Tibial nerve (tissue), 4 donors: ENCODE measurements around the gene SIRPD. TPM values are rescaled to one million over a fixed set of nuclear protein-coding genes. Genes with fewer than 3 reads are reported as not detected.

Experiments
- DNase-seq, 2 donors: peaks; one replicate each; pipeline ENCODE4 v3.0.0-alpha.2; 2019; ENCODE audit warnings: low spot score in 2 of 2
- H3K27ac ChIP-seq, 4 donors: fragments of 200-600 bp; sonication (generic) in 3 of 4; one replicate each; pipeline ENCODE4 v1.5.1; 2017 to 2019; ENCODE audit warnings: mild to moderate bottlenecking in 1 of 4
- H3K27me3 ChIP-seq, 2 donors: fragments of 200-600 bp; sonication (generic) in 1 of 2; one replicate each; pipeline versions ENCODE4 v1.5.1 to v1.6.0; 2017 to 2019
- H3K36me3 ChIP-seq, 3 donors: fragments of 200-600 bp; sonication (generic); one replicate each; pipeline ENCODE4 v1.5.1; 2018 to 2019
- H3K4me1 ChIP-seq, 4 donors: fragments of 200-600 bp; sonication (generic) in 3 of 4; one replicate each; pipeline ENCODE4 v1.5.1; 2017 to 2019
- H3K4me3 ChIP-seq, 4 donors: fragments of 200-600 bp; sonication (generic) in 3 of 4; one replicate each; pipeline ENCODE4 v1.5.1; 2017 to 2019; ENCODE audit warnings: mild to moderate bottlenecking in 1 of 4, moderate library complexity in 1 of 4
- H3K9me3 ChIP-seq, 4 donors: fragments of 200-600 bp; sonication (generic) in 3 of 4; one replicate each; pipeline ENCODE4 v1.5.1; 2017 to 2019
- CTCF ChIP-seq, 5 experiments: fragments of 200-600 bp in 3 of 5; fragments of 450-650 bp in 2 of 5; sonication (generic) in 3 of 5; IDR thresholded peaks; one replicate each; pipeline ENCODE4 v1.5.1; 2016 to 2019; ENCODE audit warnings: antibody characterized with exemption in 5 of 5, mild to moderate bottlenecking in 3 of 5, moderate library complexity in 2 of 5
- EP300 ChIP-seq, 2 donors: sonication (generic); formaldehyde crosslinking; IDR thresholded peaks; one replicate each; pipeline ENCODE4 v1.6.1; 2017; ENCODE audit warnings: antibody characterized with exemption in 2 of 2, mild to moderate bottlenecking in 1 of 2
- POLR2A ChIP-seq, 2 donors: fragments of 450-650 bp; IDR thresholded peaks; one replicate each; pipeline ENCODE4 v1.6.1; 2017; ENCODE audit warnings: antibody characterized with exemption in 2 of 2, mild to moderate bottlenecking in 2 of 2, moderate library complexity in 2 of 2
- WGBS, 2 donors: methylation state at CpG; one replicate each; pipeline ENCODE4 v1.1.5; 2018; 5-methylcytosine and 5-hydroxymethylcytosine counted together
- total RNA-seq, 4 donors: library from RNA; depleted of rRNA; stranded (reverse); fragments of >200 nt; gene quantifications; one replicate each; pipeline ENCODE4 v1.1.0, GENCODE V29; 2016

SIRPD gene
- total RNA-seq, 4 donors from 2014 or later: not detected

GRCh38 chr20:1527923-1528322 is 29.6 kb downstream of the SIRPD start:
- no peak for DNase-seq
- TF ChIP-seq CTCF (IDR thresholded peaks at IDR 0.05): no peak
- TF ChIP-seq POLR2A (IDR thresholded peaks at IDR 0.05): no peak
- TF ChIP-seq EP300 (IDR thresholded peaks at IDR 0.05): no peak
- H3K9me3 ChIP-seq: no peaks in the 10 kb centered on the region
- no peaks in the 10 kb centered on the region for H3K4me1 ChIP-seq
- no peak overlapping the region for H3K4me3 ChIP-seq
- H3K36me3 ChIP-seq: no peaks in the 10 kb centered on the region
- H3K27me3 ChIP-seq: no peaks in the 10 kb centered on the region
- no peak overlapping the region for H3K27ac ChIP-seq

GRCh38 chr20:1526896-1527295 is 30.6 kb downstream of the SIRPD start:
- no peak overlapping the region for H3K4me3 ChIP-seq
- no peak for TF ChIP-seq CTCF (IDR thresholded peaks at IDR 0.05)
- no peak for TF ChIP-seq POLR2A (IDR thresholded peaks at IDR 0.05)
- TF ChIP-seq EP300 (IDR thresholded peaks at IDR 0.05): no peak
- no peak overlapping the region for H3K27ac ChIP-seq
- H3K9me3 ChIP-seq: no peaks in the 10 kb centered on the region
- no peaks in the 10 kb centered on the region for H3K36me3 ChIP-seq
- no peak for DNase-seq
- no peaks in the 10 kb centered on the region for H3K4me1 ChIP-seq
- no peaks in the 10 kb centered on the region for H3K27me3 ChIP-seq

GRCh38 chr20:1526310-1526709 is 31.2 kb downstream of the SIRPD start:
- DNase-seq: no peak
- no peaks in the 10 kb centered on the region for H3K36me3 ChIP-seq
- no peaks in the 10 kb centered on the region for H3K4me1 ChIP-seq
- no peaks in the 10 kb centered on the region for H3K27me3 ChIP-seq
- H3K27ac ChIP-seq: no peak overlapping the region
- TF ChIP-seq EP300 (IDR thresholded peaks at IDR 0.05) (no peak), CTCF (IDR thresholded peaks at IDR 0.05) (no peak), POLR2A (IDR thresholded peaks at IDR 0.05) (no peak)
- H3K4me3 ChIP-seq: no peak overlapping the region
- 79 to 82% methylated on average over 1 of the region's 1 CpG for WGBS, 2 donors
- H3K9me3 ChIP-seq: no peaks in the 10 kb centered on the region

- TF ChIP-seq CTCF (IDR thresholded peaks at IDR 0.05) (no peak), POLR2A (IDR thresholded peaks at IDR 0.05) (no peak), EP300 (IDR thresholded peaks at IDR 0.05) (no peak)
- WGBS, 2 donors: 47 to 61% methylated on average over 4 of the region's 4 CpGs
Measured at GRCh38 chr20:1524004-1524403, 33.5 kb downstream of the SIRPD start.

GRCh38 chr20:1517010-1517409 is 40.5 kb downstream of the SIRPD start:
- TF ChIP-seq EP300 (IDR thresholded peaks at IDR 0.05) (no peak), POLR2A (IDR thresholded peaks at IDR 0.05) (no peak), CTCF (IDR thresholded peaks at IDR 0.05) (no peak)
- no peak for DNase-seq

More at GRCh38 chr20:1524004-1524403, 33.5 kb downstream of the SIRPD start:
- Histone ChIP-seq H3K27ac (no peak overlapping the region), H3K27me3 (no peaks in the 10 kb centered on the region), H3K9me3 (no peaks in the 10 kb centered on the region), H3K36me3 (no peaks in the 10 kb centered on the region), H3K4me3 (no peak overlapping the region), H3K4me1 (no peaks in the 10 kb centered on the region)
- no peak for DNase-seq

More at GRCh38 chr20:1517010-1517409, 40.5 kb downstream of the SIRPD start:
- 66 to 67% methylated on average over 5 of the region's 5 CpGs for WGBS, 2 donors
- H3K4me1 ChIP-seq: no peaks in the 10 kb centered on the region
- H3K4me3 ChIP-seq: no peak overlapping the region
- H3K36me3 ChIP-seq: no peaks in the 10 kb centered on the region
- H3K9me3 ChIP-seq: no peaks in the 10 kb centered on the region
- H3K27me3 ChIP-seq: no peaks in the 10 kb centered on the region
- H3K27ac ChIP-seq: no peak overlapping the region
